B cell (primary cell): Measurements from ENCODE around the gene TMEM164.

Experiments used
- EZH2 ChIP-seq: IDR thresholded peaks from 2 replicates; pipeline ENCODE4 v1.6.1; 2012; ENCODE audit warnings: borderline replicate concordance, low read depth, mild to moderate bottlenecking, moderate library complexity, low read length; ENCODE audit not compliant: insufficient read depth, poor library complexity, severe bottlenecking
- TF ChIP-seq, protein P1 (sequence below): fragments of 200-600 bp; IDR thresholded peaks from one replicate; pipeline ENCODE4 v1.8.0; 2022; ENCODE audit warnings: antibody characterized with exemption, mild to moderate bottlenecking

DNA sequence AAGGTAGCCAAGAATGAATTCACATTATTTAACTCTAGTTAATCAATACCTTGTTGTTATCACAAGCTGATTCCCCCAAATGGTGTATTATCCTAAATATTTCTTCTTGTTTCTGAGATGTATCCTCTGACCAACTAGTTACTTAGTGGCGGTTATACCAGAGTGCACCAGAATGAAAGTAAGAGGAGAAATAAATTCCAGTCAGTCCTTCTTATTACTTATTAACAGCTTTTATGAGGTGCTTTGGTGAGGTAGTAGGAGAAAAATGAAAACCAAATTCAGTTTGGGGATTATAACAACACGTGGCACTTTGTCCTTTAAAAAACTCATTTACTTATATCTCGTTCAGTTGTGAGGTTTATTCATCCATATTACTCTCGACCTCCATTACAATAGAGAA is 213.1 kb downstream of the TMEM164 start:
- TF ChIP-seq, protein P1, sequence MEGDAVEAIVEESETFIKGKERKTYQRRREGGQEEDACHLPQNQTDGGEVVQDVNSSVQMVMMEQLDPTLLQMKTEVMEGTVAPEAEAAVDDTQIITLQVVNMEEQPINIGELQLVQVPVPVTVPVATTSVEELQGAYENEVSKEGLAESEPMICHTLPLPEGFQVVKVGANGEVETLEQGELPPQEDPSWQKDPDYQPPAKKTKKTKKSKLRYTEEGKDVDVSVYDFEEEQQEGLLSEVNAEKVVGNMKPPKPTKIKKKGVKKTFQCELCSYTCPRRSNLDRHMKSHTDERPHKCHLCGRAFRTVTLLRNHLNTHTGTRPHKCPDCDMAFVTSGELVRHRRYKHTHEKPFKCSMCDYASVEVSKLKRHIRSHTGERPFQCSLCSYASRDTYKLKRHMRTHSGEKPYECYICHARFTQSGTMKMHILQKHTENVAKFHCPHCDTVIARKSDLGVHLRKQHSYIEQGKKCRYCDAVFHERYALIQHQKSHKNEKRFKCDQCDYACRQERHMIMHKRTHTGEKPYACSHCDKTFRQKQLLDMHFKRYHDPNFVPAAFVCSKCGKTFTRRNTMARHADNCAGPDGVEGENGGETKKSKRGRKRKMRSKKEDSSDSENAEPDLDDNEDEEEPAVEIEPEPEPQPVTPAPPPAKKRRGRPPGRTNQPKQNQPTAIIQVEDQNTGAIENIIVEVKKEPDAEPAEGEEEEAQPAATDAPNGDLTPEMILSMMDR = no peak
- TF ChIP-seq EZH2 = no peak
